Measurements from ENCODE around the gene NETO2. TPM values are rescaled to one million over a fixed set of nuclear protein-coding genes. Genes with fewer than 3 reads are reported as not detected.
"Not testable (repeated sequence)": the region's sequence is repeated elsewhere in the genome, so short reads cannot be mapped to it uniquely, and the experiment has no call there.

The NETO2 gene
- total and polyA plus RNA-seq, 10 of the 15 experiments (the other 5 are each of a cell fraction or from before 2014, with no cell fraction given), result 8.5 to 53.1 (median 27.0) TPM

DNA sequence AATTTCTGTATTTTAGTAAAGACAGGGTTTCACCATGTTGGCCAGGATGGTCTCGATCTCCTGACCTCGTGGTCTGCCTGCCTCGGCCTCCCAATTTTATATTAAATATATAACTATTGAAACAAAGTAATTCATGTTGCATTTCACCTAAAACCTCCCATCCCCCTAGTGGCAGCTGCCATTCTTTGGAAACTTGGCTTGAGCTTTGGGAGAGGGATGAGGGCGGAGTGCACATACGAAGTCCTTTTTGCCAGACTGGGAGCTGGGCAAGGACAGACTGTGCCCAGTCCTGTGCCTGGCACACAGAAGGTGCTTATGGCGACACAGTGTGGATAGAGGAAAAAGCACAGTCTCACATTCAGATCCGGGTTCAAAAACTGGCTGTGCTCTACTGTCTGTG is 83.8 kb downstream of the NETO2 start:
- Histone ChIP-seq H3K4me2 (ENCODE audit: control insufficient read depth, insufficient read depth) (no peak overlapping the region), H3K9ac (ENCODE audit: control insufficient read depth, insufficient read depth, low read length) (no peak overlapping the region), H2AFZ (ENCODE audit: control insufficient read depth, low read depth, low read length) (no peak overlapping the region), H3K4me1 (ENCODE audit: control insufficient read depth, insufficient read depth, low read length) (no peaks in the 10 kb centered on the region), H3K27me3 (replicated peaks in 1 of 2; ENCODE audit: control insufficient read depth in 2 of 2, insufficient read depth in 2 of 2, low read length in 1 of 2) (no peaks in the 10 kb centered on the region), H3K27ac (ENCODE audit: control insufficient read depth, insufficient read depth) (no peak overlapping the region), H4K20me1 (ENCODE audit: control insufficient read depth, insufficient read depth) (no peaks in the 10 kb centered on the region), H3K79me2 (ENCODE audit: control insufficient read depth, insufficient read depth, low read length) (no peaks in the 10 kb centered on the region), H3K9me3 (replicated peaks; ENCODE audit: control insufficient read depth, insufficient read depth, low read length) (no peaks in the 10 kb centered on the region), H3K4me3 (no peak overlapping the region), H3K36me3 (ENCODE audit: control insufficient read depth in 2 of 2, insufficient read depth in 2 of 2, low read length in 1 of 2) (no peaks in the 10 kb centered on the region)
- TF ChIP-seq YY1 (IDR thresholded peaks at IDR 0.05; ENCODE audit: low read depth, low read length) (no peak), PML (IDR thresholded peaks at IDR 0.05; ENCODE audit: low read length) (no peak)
- ChIA-PET SMC1A (ENCODE audit: uncharacterized antibody, unreplicated experiment) (interaction anchor here (1.4 kb wide), 1 partner anchor 13 kb away, joined by 4 read pairs; no protein-coding TSS in a partner anchor), RAD21 (ENCODE audit: unreplicated experiment) (no interaction called here), POLR2A (no interaction called here), CTCF (interaction anchor here (1.4 to 1.6 kb wide), 2 partner anchors 21 to 206 kb away, joined by 3 to 5 read pairs; no protein-coding TSS in a partner anchor)
- 78% methylated on average over 7 of the region's 7 CpGs for WGBS (ENCODE audit: insufficient coverage, insufficient replicate concordance, low lambda C conversion rate, missing lambda C conversion rate)
- DNase-seq (ENCODE audit: low read depth, low spot score) (no peak), FAIRE-seq (no peak), ATAC-seq (no peak)
- intact Hi-C loops (cut with micrococcal nuclease; ENCODE audit: unreplicated experiment), result no loop called here
- in situ Hi-C loops (cut with MboI), result no loop called here
- no TSS peak for BruUV-seq (replicated peaks)

DNA sequence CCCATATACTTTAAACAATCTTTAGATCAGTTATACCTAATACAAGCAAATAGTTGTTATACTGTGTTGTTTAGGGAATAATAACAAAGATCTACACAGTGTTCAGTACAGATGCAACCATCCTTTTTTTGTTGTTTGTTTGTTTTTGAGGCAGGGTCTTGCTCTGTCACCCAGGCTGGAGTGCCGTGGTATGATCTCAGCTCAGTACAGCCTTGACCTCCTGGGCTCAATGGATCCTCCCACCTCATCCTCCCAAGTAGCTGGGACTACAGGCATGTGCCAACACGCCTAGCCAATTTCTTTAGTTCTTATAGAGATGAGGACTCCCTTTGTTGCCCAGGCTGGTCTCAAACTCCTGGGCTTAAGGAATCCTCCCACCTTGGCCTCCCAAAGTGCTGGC is 84.6 kb downstream of the NETO2 start:
- H3K9me3 ChIP-seq (replicated peaks; ENCODE audit: control insufficient read depth, insufficient read depth, low read length); RAD21 ChIA-PET (ENCODE audit: unreplicated experiment); ATAC-seq; H3K27ac ChIP-seq (ENCODE audit: control insufficient read depth, insufficient read depth); H3K4me1 ChIP-seq (ENCODE audit: control insufficient read depth, insufficient read depth, low read length); DNase-seq (ENCODE audit: low read depth, low spot score); H3K27me3 ChIP-seq (replicated peaks in 1 of 2; ENCODE audit: control insufficient read depth in 2 of 2, insufficient read depth in 2 of 2, low read length in 1 of 2); H3K9ac ChIP-seq (ENCODE audit: control insufficient read depth, insufficient read depth, low read length); H2AFZ ChIP-seq (ENCODE audit: control insufficient read depth, low read depth, low read length); H3K36me3 ChIP-seq (ENCODE audit: control insufficient read depth in 2 of 2, insufficient read depth in 2 of 2, low read length in 1 of 2); intact Hi-C loops (cut with micrococcal nuclease; ENCODE audit: unreplicated experiment); H3K4me2 ChIP-seq (ENCODE audit: control insufficient read depth, insufficient read depth); in situ Hi-C loops (cut with MboI); H4K20me1 ChIP-seq (ENCODE audit: control insufficient read depth, insufficient read depth); BruUV-seq (replicated peaks); H3K79me2 ChIP-seq (ENCODE audit: control insufficient read depth, insufficient read depth, low read length); H3K4me3 ChIP-seq: not testable (repeated sequence)
- FAIRE-seq, result peak; percentile 56
- CTCF ChIA-PET, result interaction anchor here (1.6 kb wide), 1 partner anchor 205 kb away, joined by 5 read pairs; no protein-coding TSS in a partner anchor
- SMC1A ChIA-PET (ENCODE audit: uncharacterized antibody, unreplicated experiment), result interaction anchor here (1.4 kb wide), 2 partner anchors 12 to 35 kb away, joined by 4 read pairs; no protein-coding TSS in a partner anchor
- POLR2A ChIA-PET, result interaction anchor here (0.6 kb wide), 1 partner anchor 367 kb away, joined by 3 read pairs; no protein-coding TSS in a partner anchor
- 24% methylated on average over 2 of the region's 2 CpGs for WGBS (ENCODE audit: insufficient coverage, insufficient replicate concordance, low lambda C conversion rate, missing lambda C conversion rate)

Measured in GM12878 (cell line).